Endothelial cell of umbilical vein (primary cell): Measurements from ENCODE around the gene CAPN2. TPM values are rescaled to one million over a fixed set of nuclear protein-coding genes. Genes with fewer than 3 reads are reported as not detected.

Experiments
- BruUV-seq: library from RNA; stranded (reverse); fragments of 400-500 nt; replicated peaks from 2 replicates; lab custom pipeline; 2021; lab: Mats Ljungman, UMichigan
- CTCF ChIA-PET: fragments of 300-600, 350-600 bp; sonication (Branson Sonifier 250); formaldehyde crosslinking; loops from one replicate; lab custom pipeline; 2021; ENCODE audit warnings: antibody characterized with exemption, inconsistent platforms; lab: Charles Lee
- POLR2A ChIA-PET: fragments of 300-600, 350-600 bp; sonication (Branson Sonifier 250); formaldehyde crosslinking; loops from one replicate; lab custom pipeline; 2021; ENCODE audit warnings: antibody characterized with exemption, inconsistent platforms; lab: Charles Lee
- DNase-seq: peaks from one replicate; pipeline ENCODE4 v3.0.0-alpha.2; 2011; ENCODE audit warnings: low read depth, low spot score
- FAIRE-seq: peaks from 2 replicates; lab custom pipeline; 2011; peaks lifted over from hg19 to GRCh38; lab: Jason Lieb, UNC
- H2AFZ ChIP-seq: 2 replicates; pipeline ENCODE4 v1.6.0; 2012; ENCODE audit warnings: low read depth, low read length, control low read depth, inconsistent platforms
- H3K27ac ChIP-seq: 2 replicates; pipeline ENCODE4 v1.5.1; 2011; ENCODE audit warnings: low read depth, mild to moderate bottlenecking, control low read depth, low read length, moderate library complexity; ENCODE audit not compliant: insufficient read depth
- H3K27me3 ChIP-seq, 2 experiments: 2 replicates each; pipeline versions ENCODE4 v1.6.0 to v1.6.1; 2011; ENCODE audit warnings: low read length in 2 of 2, mixed read lengths in 1 of 2; ENCODE audit not compliant: control insufficient read depth in 2 of 2, insufficient read depth in 2 of 2
- H3K36me3 ChIP-seq, 2 experiments: 2 replicates in 1 of 2; 3 replicates in 1 of 2; pipeline ENCODE4 v1.5.1; 2011; ENCODE audit warnings: low read length in 2 of 2, mild to moderate bottlenecking in 1 of 2, moderate library complexity in 1 of 2; ENCODE audit not compliant: control insufficient read depth in 2 of 2, insufficient read depth in 2 of 2; ENCODE audit errors: extremely low read depth in 1 of 2
- H3K4me1 ChIP-seq: 3 replicates; pipeline ENCODE4 v1.5.1; 2011; ENCODE audit warnings: mild to moderate bottlenecking, low read length; ENCODE audit not compliant: control insufficient read depth, insufficient read depth; ENCODE audit errors: extremely low read depth
- H3K4me2 ChIP-seq: 2 replicates; pipeline ENCODE4 v1.6.1; 2011; ENCODE audit warnings: low read length, control low read depth, mixed read lengths; ENCODE audit not compliant: insufficient read depth
- H3K4me3 ChIP-seq, 3 experiments: fragments of 200-600 bp in 1 of 3; sonication (generic), shearing (Covaris generic) in 1 of 3; replicated peaks in 1 of 3; 2 replicates each; pipeline ENCODE4 v1.5.1; 2011 to 2016; ENCODE audit warnings: control low read depth in 3 of 3, low read length in 3 of 3, mild to moderate bottlenecking in 2 of 3, inconsistent platforms in 1 of 3, low read depth in 1 of 3, moderate library complexity in 1 of 3; ENCODE audit not compliant: insufficient read depth in 1 of 3
- H3K79me2 ChIP-seq: 2 replicates; pipeline ENCODE4 v1.6.0; 2012; ENCODE audit warnings: low read length, inconsistent platforms; ENCODE audit not compliant: control insufficient read depth, insufficient read depth
- H3K9ac ChIP-seq: replicated peaks from 2 replicates; pipeline ENCODE3; 2011; ENCODE audit warnings: low read length, control low read depth; ENCODE audit not compliant: insufficient read depth; ENCODE audit errors: extremely low read depth
- H3K9me1 ChIP-seq: replicated peaks from 3 replicates; pipeline ENCODE4 v1.6.0; 2011; ENCODE audit warnings: mild to moderate bottlenecking, low read length; ENCODE audit not compliant: control insufficient read depth, insufficient read depth; ENCODE audit errors: extremely low read depth
- H3K9me3 ChIP-seq: replicated peaks from 2 replicates; pipeline ENCODE4 v1.5.1; 2012; ENCODE audit warnings: low read length, inconsistent platforms; ENCODE audit not compliant: control insufficient read depth, insufficient read depth
- H4K20me1 ChIP-seq: replicated peaks from 2 replicates; pipeline ENCODE3; 2011; ENCODE audit warnings: mild to moderate bottlenecking, low read length; ENCODE audit not compliant: control insufficient read depth, insufficient read depth; ENCODE audit errors: extremely low read depth
- CTCF ChIP-seq, 2 donors: IDR thresholded peaks; 1 replicate in 1 of 2; 2 replicates in 1 of 2; pipeline ENCODE4 v1.5.1; 2011; ENCODE audit warnings: low read length in 2 of 2, mild to moderate bottlenecking in 2 of 2, moderate library complexity in 2 of 2, control low read depth in 1 of 2, inconsistent platforms in 1 of 2, low read depth in 1 of 2; ENCODE audit not compliant: insufficient read depth in 1 of 2; ENCODE audit errors: extremely low read depth in 1 of 2
- EZH2 ChIP-seq: IDR thresholded peaks from 2 replicates; pipeline ENCODE4 v1.6.1; 2012; ENCODE audit warnings: borderline replicate concordance, low read depth, mild to moderate bottlenecking, moderate library complexity, low read length, inconsistent platforms; ENCODE audit not compliant: severe bottlenecking
- FOS ChIP-seq: IDR thresholded peaks from 2 replicates; pipeline ENCODE4 v1.6.1; 2011; ENCODE audit warnings: mild to moderate bottlenecking, low read length, moderate library complexity, borderline replicate concordance; ENCODE audit not compliant: insufficient read depth
- JUN ChIP-seq: IDR thresholded peaks from 2 replicates; pipeline ENCODE4 v1.6.1; 2011; ENCODE audit warnings: borderline replicate concordance, low read depth; ENCODE audit not compliant: insufficient read length, insufficient read depth
- MYC ChIP-seq: IDR thresholded peaks from one replicate; pipeline ENCODE4 v1.6.1; 2011; ENCODE audit warnings: mild to moderate bottlenecking, low read depth, low read length
- POLR2A ChIP-seq: IDR thresholded peaks from 2 replicates; pipeline ENCODE4 v1.6.1; 2012; ENCODE audit warnings: low read depth, mild to moderate bottlenecking, control low read depth, low read length
- dilution Hi-C: fragments of 300-500 bp; cut with MboI; formaldehyde crosslinking; loops from one replicate; pipeline ENCODE4 v1.15.0; 2019; ENCODE audit warnings: low sequenced_read_pairs; ENCODE audit not compliant: extremely low pct_ligation_motif_present
- intact Hi-C: fragments of 100-400 bp; cut with micrococcal nuclease; formaldehyde crosslinking; loops from one replicate; pipeline ENCODE4 v1.10.0; 2022
- polyA plus RNA-seq, 4 experiments: library from polyadenylated mRNA; depleted of rRNA in 3 of 4; stranded (reverse) in 3 of 4; unstranded in 1 of 4; fragments of >200 nt; gene quantifications; 2 replicates each; pipeline versions ENCODE4 v1.2.1 to v1.2.3, GENCODE V29; 2011 to 2012; ENCODE audit warnings: missing spikeins in 1 of 4
- total RNA-seq: library from RNA; stranded (reverse); gene quantifications from 2 replicates; pipeline ENCODE4 v1.2.3, GENCODE V29; 2021
- TF ChIP-seq, protein P1 (sequence below): IDR thresholded peaks from 2 replicates; pipeline ENCODE4 v1.6.1; 2011; ENCODE audit not compliant: insufficient read depth, insufficient read length

Gene CAPN2
- total and polyA plus RNA-seq, 2 donors (not counting 3 experiments of a cell fraction or from before 2014, with no cell fraction given), result 110 to 420 TPM

DNA sequence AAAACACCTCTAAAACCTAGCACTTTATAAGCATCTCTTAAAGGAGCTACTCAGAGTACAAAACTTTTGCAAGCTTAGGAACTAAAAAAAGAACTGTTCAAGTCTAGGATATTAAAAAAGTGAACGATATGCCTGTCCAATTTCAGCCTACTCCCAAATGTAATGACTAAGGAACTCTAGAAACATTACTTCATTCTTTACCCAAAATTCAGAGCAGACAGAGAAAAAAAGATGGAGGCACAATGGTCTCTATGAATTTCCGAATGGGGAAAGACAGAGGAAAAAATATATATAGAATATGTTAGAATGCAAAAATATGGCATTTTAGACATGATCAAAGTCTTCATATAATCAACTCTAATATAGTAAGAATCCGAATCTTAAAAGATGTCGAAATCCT is 72.2 kb downstream of the CAPN2 start:
- no TSS peak for BruUV-seq
- Histone ChIP-seq H2AFZ (no peak overlapping the region), H4K20me1 (no peaks in the 10 kb centered on the region), H3K27me3 (no peaks in the 10 kb centered on the region), H3K36me3 (peaks cover 9 to 10% of the 10 kb centered on the region in 2 experiments), H3K9ac (no peak overlapping the region), H3K9me1 (no peaks in the 10 kb centered on the region), H3K27ac (no peak overlapping the region), H3K9me3 (no peaks in the 10 kb centered on the region), H3K4me2 (no peak overlapping the region), H3K4me3 (no peak overlapping the region), H3K79me2 (no peaks in the 10 kb centered on the region), H3K4me1 (peaks cover 5% of the 10 kb centered on the region)
- ChIA-PET CTCF (no interaction called here), POLR2A (no interaction called here)
- FAIRE-seq (no peak), DNase-seq (no peak)
- intact Hi-C loops (no loop called here), dilution Hi-C loops (no loop called here)
- TF ChIP-seq MYC (no peak), EZH2 (no peak), CTCF (IDR thresholded peaks at IDR 0.05; ENCODE audit: extremely low read depth in 1 of 2, insufficient read depth in 1 of 2, low read depth in 1 of 2, low read length in 2 of 2) (no peak), POLR2A (no peak), JUN (no peak), FOS (no peak)
- TF ChIP-seq, protein P1, sequence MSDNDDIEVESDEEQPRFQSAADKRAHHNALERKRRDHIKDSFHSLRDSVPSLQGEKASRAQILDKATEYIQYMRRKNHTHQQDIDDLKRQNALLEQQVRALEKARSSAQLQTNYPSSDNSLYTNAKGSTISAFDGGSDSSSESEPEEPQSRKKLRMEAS, result no peak
